ENCODE measurements around the gene BAZ2B.

Gene BAZ2B

DNA sequence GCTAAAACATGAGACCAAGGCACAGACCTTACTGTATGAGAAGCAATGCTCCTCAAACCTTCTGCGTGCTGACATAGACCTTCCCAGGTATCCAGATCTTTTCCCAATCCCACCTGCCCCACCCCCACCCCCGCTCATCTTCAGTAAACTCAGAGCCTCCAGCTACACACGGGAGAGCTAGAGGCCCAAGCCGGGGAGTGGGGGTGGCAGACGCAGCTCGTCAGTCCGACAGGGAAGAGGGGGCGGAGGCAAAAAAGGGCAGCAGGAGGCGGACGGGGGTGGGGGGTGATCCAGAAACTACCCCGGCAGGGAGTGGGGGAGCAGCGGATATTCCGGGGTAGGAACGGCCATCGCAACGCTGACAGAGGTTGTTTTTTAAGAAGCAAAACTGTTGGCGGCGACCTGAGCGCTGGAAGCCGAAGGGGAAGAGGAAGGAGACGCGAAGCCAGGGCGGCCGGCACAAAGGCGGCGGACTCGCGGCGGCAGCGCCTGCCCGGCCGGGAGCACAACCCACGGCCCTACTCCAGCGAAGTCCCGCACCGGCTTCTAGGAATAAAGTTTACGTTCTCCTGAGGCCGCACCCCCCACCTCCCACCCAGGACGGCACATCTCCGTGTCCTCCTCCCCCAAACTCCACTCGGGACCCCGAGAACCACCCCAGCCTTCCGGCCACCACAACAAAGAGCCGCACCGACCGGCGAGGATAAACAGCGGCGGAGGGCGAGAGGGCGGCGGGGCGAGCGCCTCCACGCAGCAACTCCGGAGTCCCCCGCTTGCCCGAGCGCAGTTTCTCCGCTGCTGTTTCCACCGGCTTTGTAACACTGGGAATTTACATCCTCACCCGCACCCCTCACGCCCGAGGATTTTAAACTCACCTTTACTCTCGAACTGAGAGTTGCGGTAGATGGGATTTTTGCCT is 722 bp downstream of the BAZ2B start:
- peak; percentile 79 for DNase-seq (ENCODE audit: low read depth, low spot score)

GRCh38 chr2:159614534-159615366 is 1.6 kb downstream of the BAZ2B start:
- peak; percentile 56 for DNase-seq (ENCODE audit: low read depth, low spot score)

GRCh38 chr2:159613651-159614285 is 2.6 kb downstream of the BAZ2B start:
- DNase-seq (ENCODE audit: low read depth, low spot score): no peak

DNA sequence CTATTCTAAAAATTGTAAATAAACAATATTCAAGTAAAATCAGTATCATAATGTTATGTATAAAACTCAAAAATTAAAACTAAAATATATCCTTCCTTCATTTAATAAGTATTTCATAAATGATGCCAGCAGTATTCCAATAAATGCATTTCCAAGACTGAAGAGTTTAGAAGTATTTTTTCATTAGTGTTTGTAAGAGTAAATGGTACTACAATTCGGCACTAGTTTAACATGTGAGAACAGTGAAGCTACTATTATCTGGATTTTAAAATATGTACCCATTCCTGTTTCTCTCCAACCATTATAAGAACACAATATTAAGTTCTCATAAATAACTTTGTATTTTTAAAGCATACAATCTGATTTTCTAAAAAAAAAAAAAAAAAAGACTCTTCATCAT is 3.3 kb downstream of the BAZ2B start:
- DNase-seq (ENCODE audit: low read depth, low spot score): no peak

DNA sequence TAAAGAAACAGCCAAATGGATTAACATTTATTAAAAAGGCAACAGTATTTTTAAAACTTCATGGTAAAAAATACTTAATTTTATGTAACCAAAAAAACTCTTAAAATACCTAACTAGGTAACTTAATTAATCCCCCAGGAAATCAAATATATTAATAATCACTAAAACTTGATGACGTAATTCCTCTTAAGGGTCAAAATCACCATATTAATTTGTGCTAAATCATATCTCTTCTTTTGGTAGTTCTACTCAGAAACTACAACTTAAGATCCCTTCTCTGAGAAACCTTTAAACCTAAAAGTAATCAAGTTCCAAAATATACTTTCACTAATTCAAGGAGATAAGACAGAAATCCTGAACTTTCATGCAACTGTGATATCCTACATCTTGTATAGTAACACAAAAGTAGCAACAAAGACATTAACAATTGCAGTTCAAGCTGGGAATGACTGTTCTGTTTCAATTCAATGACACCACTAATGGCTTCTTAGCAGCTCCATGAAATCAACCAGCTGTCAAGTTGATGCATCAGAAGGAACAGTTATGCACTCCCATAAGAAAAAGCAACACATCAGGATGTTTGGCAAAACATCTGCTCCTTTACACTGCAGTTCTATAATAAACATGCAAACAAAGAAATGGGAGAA is 4.0 kb downstream of the BAZ2B start:
- no peak for DNase-seq (ENCODE audit: low read depth, low spot score)

- DNase-seq (ENCODE audit: low read depth, low spot score): no peak
These were observed 6.4 kb downstream of the BAZ2B start for GRCh38 chr2:159609811-159610549.

DNA sequence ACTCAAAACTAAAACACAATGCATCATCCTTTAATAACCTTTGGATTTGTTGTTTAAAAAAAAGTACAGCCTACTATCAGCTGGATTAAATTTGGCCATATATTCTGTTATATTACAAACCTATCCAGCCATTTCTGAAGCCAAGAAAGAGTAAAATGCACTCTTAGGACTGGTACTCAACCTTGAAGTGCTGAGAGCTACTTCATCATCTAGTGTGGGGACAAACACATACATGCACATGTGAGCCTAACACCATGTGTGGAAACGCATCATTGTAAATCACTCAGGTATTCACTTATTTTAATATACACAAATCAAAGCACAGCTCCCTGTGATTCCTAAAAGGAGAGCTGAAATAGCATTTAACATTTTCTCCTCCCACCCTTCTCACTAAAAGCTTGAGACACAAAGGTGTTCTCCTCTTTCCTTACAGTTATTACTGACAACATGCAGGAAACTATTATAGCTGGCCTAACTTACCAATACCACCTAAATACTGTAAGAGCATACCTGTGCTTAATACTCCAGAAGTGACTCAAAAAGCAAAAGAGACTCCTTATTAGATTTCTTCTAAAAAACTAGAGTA is 7.5 kb downstream of the BAZ2B start:
- DNase-seq (ENCODE audit: low read depth, low spot score): no peak

- DNase-seq (ENCODE audit: low read depth, low spot score): no peak
These were observed 8.2 kb downstream of the BAZ2B start for GRCh38 chr2:159608108-159608507.

- DNase-seq (ENCODE audit: low read depth, low spot score): no peak
These were observed 10.1 kb downstream of the BAZ2B start for GRCh38 chr2:159606287-159606686.

DNA sequence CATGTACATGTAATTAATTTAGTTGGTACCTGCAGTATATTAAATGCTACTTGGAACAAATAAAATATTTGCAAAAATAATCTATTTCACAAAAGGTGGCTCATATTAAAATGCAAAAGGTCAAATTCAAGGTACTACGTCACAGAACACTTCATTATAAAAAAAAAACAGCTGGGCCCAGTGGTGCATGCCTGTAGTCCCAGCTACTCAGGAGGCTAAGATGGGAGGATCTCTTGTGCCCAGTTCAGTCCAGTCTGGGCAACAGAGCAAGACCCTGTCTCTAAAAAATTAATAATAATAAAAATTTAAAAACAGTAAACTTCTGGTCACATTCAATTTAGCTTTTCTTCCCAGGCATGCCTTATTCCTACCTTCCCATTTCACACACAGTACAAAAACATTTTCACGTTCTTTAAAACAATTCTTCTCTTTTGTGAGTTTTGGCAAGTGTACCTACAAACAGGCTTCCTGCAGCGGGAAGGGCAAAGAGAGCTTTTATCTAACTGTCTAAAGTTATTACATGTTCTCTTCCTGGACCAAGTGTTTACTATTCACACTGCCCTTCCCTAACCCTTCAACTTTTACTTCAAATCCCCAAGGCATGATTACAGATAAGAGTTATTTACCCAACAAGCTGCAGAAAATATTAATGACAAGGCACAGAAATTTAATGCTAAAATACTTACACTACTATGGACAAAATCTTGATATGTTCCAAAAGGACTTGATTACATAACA is 10.7 kb downstream of the BAZ2B start:
- no peak for DNase-seq (ENCODE audit: low read depth, low spot score)

DNA sequence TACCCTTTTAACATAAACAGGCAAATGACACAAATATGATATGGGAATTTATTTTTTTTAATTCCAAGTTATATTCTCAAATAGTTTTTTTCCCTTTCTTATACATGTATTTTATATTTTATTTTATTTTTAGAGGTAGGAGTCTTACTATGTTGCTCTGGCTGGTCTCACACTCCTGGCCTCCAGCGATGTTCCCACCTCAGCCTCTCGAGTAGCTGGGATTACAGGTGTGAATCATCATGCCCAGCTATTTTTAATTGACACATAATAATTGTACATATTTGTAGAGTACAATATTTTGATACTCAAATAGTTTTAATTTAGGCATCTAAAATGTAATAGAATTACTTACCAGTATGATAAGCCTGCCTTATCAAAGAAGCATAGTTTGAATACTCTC is 12.2 kb downstream of the BAZ2B start:
- no peak for DNase-seq (ENCODE audit: low read depth, low spot score)

DNA sequence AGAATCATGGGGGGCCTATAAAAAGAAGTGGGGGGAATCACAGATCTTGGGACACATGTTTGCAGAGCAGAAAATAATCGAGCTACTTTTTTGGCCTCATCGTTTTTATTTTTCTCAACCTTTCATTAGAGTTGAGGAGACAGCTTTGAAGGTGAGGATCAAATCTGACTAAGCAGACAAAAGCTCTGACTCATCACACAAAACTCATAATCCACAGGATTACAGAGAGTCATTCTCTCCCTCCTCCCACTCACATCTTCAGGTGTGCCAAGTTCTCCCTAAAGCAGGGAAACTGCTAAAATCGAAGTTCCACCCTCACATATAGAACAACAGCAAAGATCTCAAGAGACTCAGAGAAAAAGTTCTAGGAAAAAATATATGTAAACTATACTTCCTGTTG is 15.6 kb downstream of the BAZ2B start:
- DNase-seq (ENCODE audit: low read depth, low spot score): no peak

DNA sequence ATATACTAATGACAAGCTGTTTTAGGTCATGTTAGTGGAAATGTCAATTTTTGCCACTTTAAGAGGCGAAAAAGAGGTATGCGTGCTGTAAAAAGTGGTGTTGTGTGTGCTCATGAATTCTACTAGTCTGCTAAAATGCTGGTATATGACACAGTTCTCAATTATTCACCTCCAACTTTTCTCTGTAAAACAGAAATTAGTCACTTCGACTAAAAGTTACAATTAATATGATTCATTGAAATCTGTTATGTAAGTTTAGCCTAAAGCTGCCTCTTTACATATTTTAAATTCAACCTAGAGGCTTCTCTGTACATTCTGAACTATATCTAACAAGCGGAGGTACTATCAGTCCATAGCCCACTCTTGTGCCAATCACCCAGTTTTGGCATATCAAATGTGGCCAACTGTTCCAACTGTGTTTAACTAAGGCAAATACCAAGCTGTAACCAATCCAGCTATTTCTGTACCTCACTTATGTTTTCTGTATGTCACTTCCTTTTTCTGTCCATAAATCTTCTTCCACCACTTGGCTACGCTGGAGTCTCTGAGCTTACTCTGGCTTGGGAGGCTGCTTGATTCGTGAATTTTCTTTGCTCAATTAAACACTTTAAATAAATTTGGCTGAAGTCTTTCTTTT is 20.8 kb downstream of the BAZ2B start:
- DNase-seq (ENCODE audit: low read depth, low spot score): no peak

GRCh38 chr2:159592441-159592840 is 23.9 kb downstream of the BAZ2B start:
- no peak for DNase-seq (ENCODE audit: low read depth, low spot score)

GRCh38 chr2:159591221-159591620 is 25.1 kb downstream of the BAZ2B start:
- DNase-seq (ENCODE audit: low read depth, low spot score): no peak

DNA sequence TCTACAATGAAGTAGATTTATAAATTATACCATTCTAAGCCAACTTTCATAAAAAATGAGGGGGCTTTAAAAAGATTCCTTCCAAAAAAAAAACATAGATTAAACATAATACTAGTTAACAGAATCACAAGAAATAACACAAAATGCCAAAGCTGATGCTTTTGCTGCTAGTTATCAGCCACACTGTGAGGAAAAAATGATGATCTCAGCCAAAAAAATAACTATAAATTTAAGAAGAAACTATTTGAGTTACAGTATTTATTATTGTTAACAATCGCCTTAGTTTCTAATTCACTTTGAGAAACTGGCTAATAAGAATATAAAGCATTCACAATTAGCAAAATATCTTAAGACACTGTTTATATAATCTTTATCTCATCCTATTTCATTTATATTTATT is 27.1 kb downstream of the BAZ2B start:
- no peak for DNase-seq (ENCODE audit: low read depth, low spot score)

- no peak for DNase-seq (ENCODE audit: low read depth, low spot score)
These were observed 30.3 kb downstream of the BAZ2B start for GRCh38 chr2:159586034-159586433.

DNA sequence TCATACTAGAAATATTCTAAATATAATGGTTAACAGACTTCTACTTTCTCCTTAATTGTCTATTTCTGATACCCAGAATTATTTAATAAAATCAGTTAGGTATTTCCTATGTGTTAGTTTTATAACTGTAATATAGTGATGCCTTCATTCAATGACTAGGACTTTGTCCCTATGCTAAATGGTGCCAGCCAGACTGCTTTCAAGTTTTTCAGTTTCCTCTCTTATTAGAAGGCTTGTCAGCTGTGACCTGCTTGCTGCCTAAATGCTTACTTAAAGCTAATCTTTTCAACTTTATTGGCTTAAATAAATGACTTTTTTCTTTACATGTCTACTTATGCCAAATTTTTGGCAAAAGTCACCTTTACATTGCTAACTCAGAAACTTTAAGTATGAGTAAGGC is 30.7 kb downstream of the BAZ2B start:
- no peak for DNase-seq (ENCODE audit: low read depth, low spot score)

DNA sequence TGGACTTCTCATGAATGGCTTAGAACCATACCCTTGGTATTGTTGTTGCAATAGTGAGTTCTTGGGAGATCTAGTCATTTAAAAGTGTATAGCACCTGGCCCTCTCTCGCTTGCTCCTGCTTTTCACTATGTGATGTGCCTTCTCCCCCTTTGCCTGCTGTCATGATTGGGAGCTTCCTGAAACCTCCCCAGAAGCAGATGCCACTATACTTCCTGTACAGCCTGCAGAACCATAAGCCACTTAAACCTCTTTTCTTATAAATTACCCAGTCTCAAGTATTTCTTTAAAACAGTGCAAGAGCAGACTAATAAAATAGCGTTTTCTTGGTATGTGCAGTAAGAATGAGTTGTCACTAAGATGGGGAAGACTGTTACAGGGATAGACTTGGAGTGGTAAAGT is 31.6 kb downstream of the BAZ2B start:
- no peak for DNase-seq (ENCODE audit: low read depth, low spot score)
